ENCODE measurements around the gene CHAMP1. TPM values are rescaled to one million over a fixed set of nuclear protein-coding genes. Genes with fewer than 3 reads are reported as not detected.

CHAMP1 gene
- total RNA-seq, 2 donors from 2014 or later, result 23.0 to 56.3 TPM

DNA sequence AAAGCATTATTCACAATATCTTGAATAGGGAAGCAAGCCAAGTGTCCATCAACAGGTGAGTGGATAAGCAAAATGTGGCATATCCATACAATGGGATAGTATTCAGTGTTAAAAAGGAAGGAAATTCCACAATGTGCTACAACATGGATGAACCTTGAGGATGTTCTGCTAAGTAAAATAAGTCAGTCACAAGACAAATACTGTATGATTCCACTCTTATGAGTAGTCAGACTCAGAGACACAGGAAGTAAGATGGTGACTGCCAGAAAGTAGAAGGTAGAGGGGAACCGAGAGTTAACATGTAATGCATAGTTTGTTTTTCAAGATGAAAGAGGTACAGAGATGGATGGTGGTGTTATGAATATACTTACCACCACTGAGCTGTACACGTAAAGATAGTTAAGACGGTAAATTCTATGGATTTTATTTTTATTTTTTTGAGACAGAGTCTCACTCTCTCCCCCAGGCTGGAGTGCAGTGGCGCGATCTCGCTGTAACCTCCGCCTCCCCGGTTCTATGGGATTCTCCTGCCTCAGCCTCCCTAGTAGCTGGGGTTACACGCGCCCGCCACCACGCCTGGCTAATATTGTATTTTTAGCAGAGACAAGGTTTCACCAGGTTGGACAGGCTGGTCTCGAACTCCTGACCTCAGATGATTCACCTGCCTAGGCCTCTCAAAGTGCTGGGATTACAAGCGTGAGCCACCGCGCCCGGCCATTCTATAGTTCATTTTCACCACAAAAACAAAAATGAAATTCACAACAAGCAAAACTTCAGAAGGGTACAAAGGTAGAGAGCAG, 1.0 kb upstream of the CHAMP1 start:
- WGBS, result 87% methylated on average over 17 of the region's 17 CpGs
- no peak for DNase-seq (ENCODE audit: low spot score)
- peak overlapping the region; percentile 68 to 88 for H3K4me3 ChIP-seq

DNA sequence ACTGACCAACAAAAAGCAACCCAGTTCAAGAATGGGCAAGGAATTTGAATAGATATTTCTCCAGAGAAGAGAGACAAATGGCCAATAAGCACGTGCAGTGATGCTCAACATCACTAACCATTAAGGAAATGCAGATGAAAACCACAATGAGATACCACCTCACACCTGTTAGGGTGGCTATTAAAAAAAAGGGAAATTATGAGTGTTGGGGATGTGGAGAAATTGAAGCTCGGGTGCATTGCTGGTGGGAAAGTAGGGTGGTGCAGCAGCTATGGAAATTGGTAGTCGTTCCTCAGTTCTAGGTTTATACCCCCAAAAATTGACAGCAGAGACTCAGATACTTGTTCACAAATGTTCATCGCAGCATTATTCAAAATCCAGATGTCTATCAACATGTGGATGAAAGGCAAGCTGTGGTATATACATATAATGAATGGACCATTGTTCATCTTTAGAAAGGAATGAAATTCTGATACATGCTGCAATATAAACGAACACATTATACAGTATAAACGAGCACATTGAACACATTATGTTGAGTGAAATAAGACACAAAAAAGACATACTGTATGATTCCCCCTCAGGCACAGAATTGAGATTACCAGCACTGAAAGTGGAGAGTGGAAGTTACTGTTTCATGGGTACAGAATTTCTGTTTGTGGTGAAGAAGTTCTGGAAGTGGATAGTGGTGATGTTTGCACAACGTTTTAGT, 927 bp downstream of the CHAMP1 start:
- TF ChIP-seq POLR2A (IDR thresholded peaks at IDR 0.05) (no peak), CTCF (IDR thresholded peaks at IDR 0.05) (no peak)
- Histone ChIP-seq H3K27ac (peak overlapping the region; percentile 80 to 85), H3K36me3 (no peaks in the 10 kb centered on the region), H3K4me3 (peak overlapping the region; percentile 68 to 88), H3K4me1 (replicated peaks) (peaks cover 6% of the 10 kb centered on the region), H3K27me3 (replicated peaks; ENCODE audit: insufficient read depth) (no peaks in the 10 kb centered on the region), H3K9me3 (no peaks in the 10 kb centered on the region)
- intact Hi-C loops (cut with DNase I), result no loop called here
- WGBS, result 13% methylated on average over 7 of the region's 7 CpGs
- DNase-seq (ENCODE audit: low spot score), result no peak

More for the DNA sequence above, 1.0 kb upstream of the CHAMP1 start:
- Histone ChIP-seq H3K4me1 (replicated peaks) (no peaks in the 10 kb centered on the region), H3K9me3 (no peaks in the 10 kb centered on the region), H3K27ac (peak overlapping the region; percentile 80 to 85), H3K27me3 (replicated peaks; ENCODE audit: insufficient read depth) (no peaks in the 10 kb centered on the region), H3K36me3 (no peaks in the 10 kb centered on the region)
- TF ChIP-seq CTCF (IDR thresholded peaks at IDR 0.05) (no peak), POLR2A (IDR thresholded peaks at IDR 0.05) (no peak), POLR2AphosphoS5 (IDR thresholded peaks at IDR 0.05) (no peak)
- intact Hi-C loops (cut with DNase I), result no loop called here

DNA sequence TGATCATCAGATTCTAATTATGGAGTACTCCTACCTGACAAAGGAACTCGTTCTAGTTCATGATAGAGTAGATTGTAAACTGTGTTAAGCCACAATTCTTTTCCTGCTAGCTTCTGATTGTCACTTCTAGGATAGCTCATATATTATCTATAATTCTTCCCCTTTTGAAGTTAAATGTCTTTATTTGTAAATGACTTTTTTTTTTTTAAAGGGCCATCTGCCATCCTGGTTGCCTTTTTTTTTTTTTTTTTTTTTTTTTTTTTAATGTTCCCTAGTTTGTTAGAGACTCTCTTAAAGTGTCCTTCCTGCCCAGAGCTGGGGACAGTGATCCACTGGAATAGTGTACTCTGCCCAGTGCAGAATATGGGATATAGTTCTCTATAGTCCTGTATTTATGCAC, 4.3 kb downstream of the CHAMP1 start:
- Histone ChIP-seq H3K27me3 (replicated peaks; ENCODE audit: insufficient read depth) (no peaks in the 10 kb centered on the region), H3K36me3 (no peaks in the 10 kb centered on the region), H3K4me3 (no peak overlapping the region), H3K4me1 (replicated peaks) (peaks cover 7% of the 10 kb centered on the region), H3K27ac (no peak overlapping the region), H3K9me3 (no peaks in the 10 kb centered on the region)
- 10% methylated on average over 1 of the region's 1 CpG for WGBS
- intact Hi-C loops (cut with DNase I), result no loop called here
- no peak for DNase-seq (ENCODE audit: low spot score)
- TF ChIP-seq POLR2A (IDR thresholded peaks at IDR 0.05) (no peak), CTCF (IDR thresholded peaks at IDR 0.05) (no peak), POLR2AphosphoS5 (IDR thresholded peaks at IDR 0.05) (no peak)

GRCh38 chr13:114319441-114319913, 5.2 kb downstream of the CHAMP1 start:
- intact Hi-C loops (cut with DNase I), result no loop called here
- no peak overlapping the region for H3K27ac ChIP-seq
- no peak for TF ChIP-seq POLR2AphosphoS5 (IDR thresholded peaks at IDR 0.05)
- no peak for TF ChIP-seq CTCF (IDR thresholded peaks at IDR 0.05)
- no peak for TF ChIP-seq POLR2A (IDR thresholded peaks at IDR 0.05)
- H3K4me3 ChIP-seq, result no peak overlapping the region
- 47% methylated on average over 3 of the region's 3 CpGs for WGBS
- H3K36me3 ChIP-seq, result peaks cover 0 to 5% of the 10 kb centered on the region in 2 donors
- H3K27me3 ChIP-seq (replicated peaks; ENCODE audit: insufficient read depth), result no peaks in the 10 kb centered on the region
- no peak for DNase-seq (ENCODE audit: low spot score)
- H3K9me3 ChIP-seq, result no peaks in the 10 kb centered on the region
- H3K4me1 ChIP-seq (replicated peaks), result peaks cover 7% of the 10 kb centered on the region

Measured in prostate gland (tissue), 2 donors.